ENCODE results near the gene RABEPK. TPM values are rescaled to one million over a fixed set of nuclear protein-coding genes. Genes with fewer than 3 reads are reported as not detected.
"Not testable (repeated sequence)": the region's sequence is repeated elsewhere in the genome, so short reads cannot be mapped to it uniquely, and the experiment has no call there.

The RABEPK gene
- total RNA-seq, 1 experiment from 2014 or later = 21.8 TPM

DNA sequence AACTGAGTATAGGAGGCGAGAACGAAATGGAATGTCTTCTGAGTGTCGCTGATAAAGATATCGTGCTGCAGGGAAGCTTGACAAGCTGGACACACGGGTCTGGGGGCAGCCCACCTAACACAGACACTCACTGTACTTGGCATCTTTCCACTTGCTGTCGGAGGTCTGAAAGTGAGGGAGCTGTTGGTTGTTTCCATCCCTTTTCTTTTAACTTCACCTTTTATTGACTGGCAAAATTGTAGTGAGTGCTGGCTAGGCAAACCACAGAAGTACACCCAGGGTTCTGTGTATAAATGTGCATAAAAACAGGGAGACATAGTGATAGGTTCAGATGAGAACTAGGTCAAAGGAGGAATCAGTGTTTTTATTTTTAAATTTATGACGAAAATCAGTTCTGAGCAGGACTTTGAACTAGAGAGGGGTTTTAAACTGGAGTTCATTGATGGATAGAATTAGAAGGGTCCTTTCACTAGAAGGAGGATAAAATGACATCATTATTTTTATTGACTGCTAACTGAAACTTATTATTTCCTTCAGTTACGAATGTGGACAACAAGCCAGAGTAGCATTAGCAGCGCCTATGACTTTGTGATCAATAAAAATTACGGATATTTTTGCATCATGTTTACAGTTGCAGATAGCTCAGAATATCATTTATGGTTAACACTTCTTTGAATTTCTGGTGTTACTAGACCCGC, 62.1 kb downstream of the RABEPK start:
- TF ChIP-seq, protein P1, sequence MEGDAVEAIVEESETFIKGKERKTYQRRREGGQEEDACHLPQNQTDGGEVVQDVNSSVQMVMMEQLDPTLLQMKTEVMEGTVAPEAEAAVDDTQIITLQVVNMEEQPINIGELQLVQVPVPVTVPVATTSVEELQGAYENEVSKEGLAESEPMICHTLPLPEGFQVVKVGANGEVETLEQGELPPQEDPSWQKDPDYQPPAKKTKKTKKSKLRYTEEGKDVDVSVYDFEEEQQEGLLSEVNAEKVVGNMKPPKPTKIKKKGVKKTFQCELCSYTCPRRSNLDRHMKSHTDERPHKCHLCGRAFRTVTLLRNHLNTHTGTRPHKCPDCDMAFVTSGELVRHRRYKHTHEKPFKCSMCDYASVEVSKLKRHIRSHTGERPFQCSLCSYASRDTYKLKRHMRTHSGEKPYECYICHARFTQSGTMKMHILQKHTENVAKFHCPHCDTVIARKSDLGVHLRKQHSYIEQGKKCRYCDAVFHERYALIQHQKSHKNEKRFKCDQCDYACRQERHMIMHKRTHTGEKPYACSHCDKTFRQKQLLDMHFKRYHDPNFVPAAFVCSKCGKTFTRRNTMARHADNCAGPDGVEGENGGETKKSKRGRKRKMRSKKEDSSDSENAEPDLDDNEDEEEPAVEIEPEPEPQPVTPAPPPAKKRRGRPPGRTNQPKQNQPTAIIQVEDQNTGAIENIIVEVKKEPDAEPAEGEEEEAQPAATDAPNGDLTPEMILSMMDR (conservative IDR thresholded peaks at IDR 0.05) = no peak
- H3K9ac ChIP-seq (ENCODE audit: extremely low read depth, insufficient read length, low read length) = peak overlapping the region; percentile 83
- no CpG with 5 or more reads among the region's 11 CpGs for WGBS (ENCODE audit: extremely low coverage, insufficient read length, low lambda C conversion rate)
- H3K23ac ChIP-seq (ENCODE audit: insufficient read length, low read depth, low read length) = no peak overlapping the region
- no peak overlapping the region for H3T11ph ChIP-seq (ENCODE audit: low read length)
- no peak for DNase-seq
- no peaks in the 10 kb centered on the region for H3K79me1 ChIP-seq (ENCODE audit: insufficient read depth, low read depth, low read length, poor library complexity, severe bottlenecking)
- no peak overlapping the region for H3K56ac ChIP-seq (ENCODE audit: insufficient read length, low read depth, low read length)
- H3K14ac ChIP-seq (ENCODE audit: insufficient read depth, low read length) = peak overlapping the region; percentile 32; the same call in 1 of the 2 replicates
- no peak overlapping the region for H3K4ac ChIP-seq (ENCODE audit: low read depth, low read length)
- peaks cover 4% of the 10 kb centered on the region for H3K23me2 ChIP-seq (ENCODE audit: insufficient read length, low read depth, low read length, poor library complexity, severe bottlenecking)
- Mint-ChIP-seq H3K27me3 (ENCODE audit: low read depth) (no peaks in the 10 kb centered on the region), H3K4me3 (peak overlapping the region; percentile 97 to 99), H3K9me3 (peaks cover 0 to 7% of the 10 kb centered on the region in 2 experiments; a peak in 1 of 5 replicates), H3K4me1 (peaks cover 8 to 12% of the 10 kb centered on the region in 2 experiments), H3K27ac (peak overlapping the region in 2 of 3 experiments; percentile 87 to 93; a peak in 5 of 7 replicates), H3K36me3 (ENCODE audit: insufficient read depth in 1 of 3, low read depth in 3 of 3) (peaks cover 2 to 28% (median 14%) of the 10 kb centered on the region in 3 experiments; a peak in 6 of 7 replicates)
- peaks cover 3% of the 10 kb centered on the region for H3K79me2 ChIP-seq (ENCODE audit: insufficient read depth, low read length)
- H2BK120ac ChIP-seq (ENCODE audit: low read depth, low read length, poor library complexity, severe bottlenecking) = no peak overlapping the region
- no peak overlapping the region for H2BK12ac ChIP-seq (ENCODE audit: insufficient read length, low read depth, low read length)
- no peak overlapping the region for H2AK5ac ChIP-seq (ENCODE audit: insufficient read length, low read length)
- no peak overlapping the region for H2BK20ac ChIP-seq (ENCODE audit: low read depth, low read length, poor library complexity, severe bottlenecking)
- H4K91ac ChIP-seq (ENCODE audit: insufficient read length, low read depth, low read length) = no peak overlapping the region
- H4K20me1 ChIP-seq (ENCODE audit: control insufficient read depth, insufficient read depth, insufficient read length) = no peaks in the 10 kb centered on the region
- H2BK5ac ChIP-seq (ENCODE audit: insufficient read length, low read length) = no peak overlapping the region
- H2AFZ ChIP-seq (ENCODE audit: low read length) = no peak overlapping the region
- no peak overlapping the region for H4K5ac ChIP-seq (ENCODE audit: insufficient read length, low read depth, low read length)
- no peak overlapping the region for H3K18ac ChIP-seq (ENCODE audit: insufficient read length, low read depth, low read length)
- no peak overlapping the region for H2BK15ac ChIP-seq (ENCODE audit: low read depth, low read length)
- no peaks in the 10 kb centered on the region for H3K4me1 ChIP-seq (ENCODE audit: insufficient read depth, low read length)
- H3K27me3 ChIP-seq (ENCODE audit: insufficient read depth, low read length) = no peaks in the 10 kb centered on the region
- H4K8ac ChIP-seq (replicated peaks; ENCODE audit: insufficient read length, low read depth, low read length) = no peak overlapping the region
- no peaks in the 10 kb centered on the region for H3K9me3 ChIP-seq (ENCODE audit: control insufficient read depth, low read depth, low read length)
- no peak overlapping the region for H3K27ac ChIP-seq (ENCODE audit: insufficient read length, low read depth, low read length)
- H3K4me2 ChIP-seq (ENCODE audit: insufficient read depth, insufficient read length, low read length) = peak overlapping the region; percentile 95

DNA sequence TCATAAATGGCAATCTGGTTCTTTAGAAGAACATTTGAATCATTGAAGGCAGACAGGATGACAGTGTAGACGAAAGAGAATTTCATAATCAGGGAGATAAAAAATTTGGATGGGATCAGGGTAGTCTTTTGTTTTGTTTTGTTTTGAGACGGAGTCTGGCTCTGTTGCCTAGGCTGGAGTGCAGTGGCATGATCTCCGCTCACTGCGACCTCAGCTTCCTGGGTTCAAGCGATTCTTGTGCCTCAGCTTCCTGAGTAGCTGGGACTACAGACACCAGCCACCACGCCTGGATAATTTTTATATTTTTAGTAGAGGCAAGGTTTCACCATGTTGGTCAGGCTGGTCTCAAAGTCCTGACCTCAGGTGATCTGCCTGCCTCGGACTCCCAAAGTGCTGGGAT, 63.7 kb downstream of the RABEPK start:
- WGBS (ENCODE audit: extremely low coverage, insufficient read length, low lambda C conversion rate) = no CpG with 5 or more reads among the region's 7 CpGs
- H2BK20ac ChIP-seq (ENCODE audit: low read depth, low read length, poor library complexity, severe bottlenecking); H2BK120ac ChIP-seq (ENCODE audit: low read depth, low read length, poor library complexity, severe bottlenecking); H3K23ac ChIP-seq (ENCODE audit: insufficient read length, low read depth, low read length); H4K5ac ChIP-seq (ENCODE audit: insufficient read length, low read depth, low read length); H3K18ac ChIP-seq (ENCODE audit: insufficient read length, low read depth, low read length); H3K27me3 Mint-ChIP-seq (ENCODE audit: low read depth); H3K14ac ChIP-seq (ENCODE audit: insufficient read depth, low read length); H3K79me2 ChIP-seq (ENCODE audit: insufficient read depth, low read length); H3K27me3 ChIP-seq (ENCODE audit: insufficient read depth, low read length); H3K9me3 ChIP-seq (ENCODE audit: control insufficient read depth, low read depth, low read length); H3K27ac ChIP-seq (ENCODE audit: insufficient read length, low read depth, low read length); H3K9ac ChIP-seq (ENCODE audit: extremely low read depth, insufficient read length, low read length); H3K4me2 ChIP-seq (ENCODE audit: insufficient read depth, insufficient read length, low read length); H3K9me3 Mint-ChIP-seq; H3K79me1 ChIP-seq (ENCODE audit: insufficient read depth, low read depth, low read length, poor library complexity, severe bottlenecking); H3K4me1 ChIP-seq (ENCODE audit: insufficient read depth, low read length); H2AFZ ChIP-seq (ENCODE audit: low read length); H4K20me1 ChIP-seq (ENCODE audit: control insufficient read depth, insufficient read depth, insufficient read length); H2BK15ac ChIP-seq (ENCODE audit: low read depth, low read length); H3K23me2 ChIP-seq (ENCODE audit: insufficient read length, low read depth, low read length, poor library complexity, severe bottlenecking); H3K4ac ChIP-seq (ENCODE audit: low read depth, low read length); H2BK12ac ChIP-seq (ENCODE audit: insufficient read length, low read depth, low read length); H3T11ph ChIP-seq (ENCODE audit: low read length); H4K8ac ChIP-seq (replicated peaks; ENCODE audit: insufficient read length, low read depth, low read length); DNase-seq; H4K91ac ChIP-seq (ENCODE audit: insufficient read length, low read depth, low read length); H3K56ac ChIP-seq (ENCODE audit: insufficient read length, low read depth, low read length); H2AK5ac ChIP-seq (ENCODE audit: insufficient read length, low read length); H2BK5ac ChIP-seq (ENCODE audit: insufficient read length, low read length): not testable (repeated sequence)
- peak overlapping the region in 2 of 3 experiments; percentile 49 to 68; a peak in 3 of 7 replicates for H3K27ac Mint-ChIP-seq
- H3K36me3 Mint-ChIP-seq (ENCODE audit: insufficient read depth in 1 of 3, low read depth in 3 of 3) = peaks cover 2 to 32% (median 20%) of the 10 kb centered on the region in 3 experiments; a peak in 6 of 7 replicates
- H3K4me1 Mint-ChIP-seq = peaks cover 8 to 20% of the 10 kb centered on the region in 2 experiments
- peak overlapping the region in 1 of 2 experiments; percentile 28; a peak in 1 of 5 replicates for H3K4me3 Mint-ChIP-seq

All from H9 (cell line).